PFSK-1 (cell line): Measurements from ENCODE around the gene LAD1.

Source experiments
- FOXP2 ChIP-seq: optimal IDR thresholded peaks from 2 replicates; pipeline ENCODE3; 2011; ENCODE audit warnings: borderline replicate concordance, control low read depth, inconsistent platforms; ENCODE audit not compliant: insufficient read depth; ENCODE audit errors: extremely low read length, extremely low read depth
- POLR2AphosphoS5 ChIP-seq: IDR thresholded peaks from 2 replicates; pipeline ENCODE4 v1.6.1; 2012; ENCODE audit warnings: low read depth, mild to moderate bottlenecking, control low read depth, low read length, moderate library complexity
- SIN3A ChIP-seq: IDR thresholded peaks from 2 replicates; pipeline ENCODE4 v1.6.1; 2012; ENCODE audit warnings: mild to moderate bottlenecking, low read length, moderate library complexity, borderline replicate concordance; ENCODE audit not compliant: insufficient read depth
- TAF1 ChIP-seq: IDR thresholded peaks from 2 replicates; pipeline ENCODE4 v1.6.1; 2012; ENCODE audit warnings: low read length, control low read depth, borderline replicate concordance; ENCODE audit not compliant: insufficient read depth
- TF ChIP-seq, protein P1 (sequence below), 2 experiments: IDR thresholded peaks; 2 replicates each; pipeline versions ENCODE4 v1.6.1 to v1.8.0; 2011 to 2012; ENCODE audit warnings: low read depth in 2 of 2, low read length in 2 of 2, control low read depth in 1 of 2, inconsistent platforms in 1 of 2, mild to moderate bottlenecking in 1 of 2, moderate library complexity in 1 of 2; ENCODE audit not compliant: insufficient read depth in 1 of 2

The LAD1 gene

DNA sequence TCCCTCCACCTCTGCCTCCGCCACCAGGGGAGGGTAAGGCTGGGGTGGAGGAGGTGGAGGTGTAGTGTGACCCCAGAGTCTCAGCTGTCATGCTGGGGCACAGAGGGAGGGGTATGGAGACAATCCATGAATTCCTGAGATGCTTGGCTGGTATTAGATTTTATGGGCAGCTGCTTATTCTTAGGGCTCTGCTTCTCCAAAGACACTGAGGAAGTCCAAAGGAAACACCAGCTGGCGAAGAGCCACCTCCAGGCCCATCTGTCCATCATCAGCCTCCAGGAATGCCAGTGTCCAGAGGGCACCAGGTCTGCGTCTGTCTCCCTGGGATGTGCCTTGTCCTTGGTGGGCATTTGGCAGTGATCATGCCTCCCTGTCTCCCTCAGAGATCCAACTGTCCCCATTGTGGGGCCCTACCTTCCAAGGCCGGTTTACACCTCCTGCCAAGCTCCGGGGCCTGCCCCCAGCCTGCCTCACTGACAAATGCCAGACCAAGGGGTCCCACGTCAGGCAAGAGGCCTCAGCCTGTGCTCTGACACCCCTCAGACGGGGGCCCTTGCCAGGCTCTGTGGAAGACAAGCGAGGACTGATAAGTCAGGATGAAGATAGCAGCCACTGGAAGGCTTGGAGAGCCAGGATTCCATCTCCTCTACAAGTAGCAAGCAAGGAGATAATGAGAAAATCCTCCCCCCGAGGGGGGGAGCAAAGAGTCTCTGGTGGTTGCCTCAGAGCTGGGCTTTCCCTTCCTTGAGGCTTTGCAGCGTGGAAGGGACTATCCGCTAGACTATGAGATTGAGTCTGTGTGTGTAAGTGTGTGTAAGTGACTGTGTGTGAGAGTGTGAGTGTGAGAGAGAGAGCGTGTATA lies 20.9 kb upstream of the LAD1 start:
- no peak for TF ChIP-seq SIN3A

DNA sequence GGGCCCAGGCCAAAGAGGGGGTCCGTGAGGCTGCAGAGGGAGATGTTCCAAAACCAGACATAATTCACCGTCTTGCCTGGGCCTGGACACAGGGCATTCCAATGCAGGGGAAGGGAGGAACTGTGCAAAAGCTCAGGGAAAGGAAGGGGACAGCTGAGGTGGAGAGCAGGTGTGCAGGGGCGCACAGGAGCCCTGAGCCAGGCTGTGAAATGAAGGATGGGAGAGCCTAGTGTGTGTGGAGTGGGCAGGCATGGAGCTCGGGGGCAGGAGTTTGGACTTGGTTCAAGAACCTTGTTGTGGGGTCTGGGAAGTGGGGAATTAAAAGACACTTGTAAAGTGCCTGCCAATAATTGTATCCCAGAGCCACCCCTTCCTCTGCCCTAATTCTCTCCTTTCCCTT lies 20.1 kb upstream of the LAD1 start:
- no peak for TF ChIP-seq SIN3A
- no peak for TF ChIP-seq TAF1
- TF ChIP-seq, protein P1, sequence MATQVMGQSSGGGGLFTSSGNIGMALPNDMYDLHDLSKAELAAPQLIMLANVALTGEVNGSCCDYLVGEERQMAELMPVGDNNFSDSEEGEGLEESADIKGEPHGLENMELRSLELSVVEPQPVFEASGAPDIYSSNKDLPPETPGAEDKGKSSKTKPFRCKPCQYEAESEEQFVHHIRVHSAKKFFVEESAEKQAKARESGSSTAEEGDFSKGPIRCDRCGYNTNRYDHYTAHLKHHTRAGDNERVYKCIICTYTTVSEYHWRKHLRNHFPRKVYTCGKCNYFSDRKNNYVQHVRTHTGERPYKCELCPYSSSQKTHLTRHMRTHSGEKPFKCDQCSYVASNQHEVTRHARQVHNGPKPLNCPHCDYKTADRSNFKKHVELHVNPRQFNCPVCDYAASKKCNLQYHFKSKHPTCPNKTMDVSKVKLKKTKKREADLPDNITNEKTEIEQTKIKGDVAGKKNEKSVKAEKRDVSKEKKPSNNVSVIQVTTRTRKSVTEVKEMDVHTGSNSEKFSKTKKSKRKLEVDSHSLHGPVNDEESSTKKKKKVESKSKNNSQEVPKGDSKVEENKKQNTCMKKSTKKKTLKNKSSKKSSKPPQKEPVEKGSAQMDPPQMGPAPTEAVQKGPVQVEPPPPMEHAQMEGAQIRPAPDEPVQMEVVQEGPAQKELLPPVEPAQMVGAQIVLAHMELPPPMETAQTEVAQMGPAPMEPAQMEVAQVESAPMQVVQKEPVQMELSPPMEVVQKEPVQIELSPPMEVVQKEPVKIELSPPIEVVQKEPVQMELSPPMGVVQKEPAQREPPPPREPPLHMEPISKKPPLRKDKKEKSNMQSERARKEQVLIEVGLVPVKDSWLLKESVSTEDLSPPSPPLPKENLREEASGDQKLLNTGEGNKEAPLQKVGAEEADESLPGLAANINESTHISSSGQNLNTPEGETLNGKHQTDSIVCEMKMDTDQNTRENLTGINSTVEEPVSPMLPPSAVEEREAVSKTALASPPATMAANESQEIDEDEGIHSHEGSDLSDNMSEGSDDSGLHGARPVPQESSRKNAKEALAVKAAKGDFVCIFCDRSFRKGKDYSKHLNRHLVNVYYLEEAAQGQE (IDR thresholded peaks at IDR 0.05; ENCODE audit: insufficient read depth in 1 of 2, low read depth in 2 of 2, low read length in 2 of 2) = no peak
- TF ChIP-seq FOXP2 = no peak
- no peak for TF ChIP-seq POLR2AphosphoS5

DNA sequence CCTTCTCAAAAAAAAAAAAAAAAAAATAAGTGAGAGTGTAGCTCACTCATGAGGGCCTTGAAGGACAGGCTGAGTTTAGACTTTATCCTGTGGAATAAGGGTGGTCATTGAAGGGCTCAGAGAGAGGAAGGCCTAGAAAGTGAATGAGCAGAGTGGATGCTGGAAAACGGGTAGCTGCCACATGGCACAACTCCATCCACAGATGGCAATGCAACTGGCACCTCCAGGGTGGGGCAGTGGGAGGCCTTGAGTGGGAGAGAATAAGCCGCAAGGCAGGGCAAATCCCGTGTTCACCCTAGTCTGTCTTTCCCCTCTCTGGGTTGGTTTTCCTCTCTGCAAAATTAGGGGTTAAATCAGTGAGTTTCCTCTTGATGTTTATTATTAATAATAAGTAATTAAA lies 19.3 kb upstream of the LAD1 start:
- TF ChIP-seq, protein P1 (IDR thresholded peaks at IDR 0.05; ENCODE audit: insufficient read depth in 1 of 2, low read depth in 2 of 2, low read length in 2 of 2) = no peak

DNA sequence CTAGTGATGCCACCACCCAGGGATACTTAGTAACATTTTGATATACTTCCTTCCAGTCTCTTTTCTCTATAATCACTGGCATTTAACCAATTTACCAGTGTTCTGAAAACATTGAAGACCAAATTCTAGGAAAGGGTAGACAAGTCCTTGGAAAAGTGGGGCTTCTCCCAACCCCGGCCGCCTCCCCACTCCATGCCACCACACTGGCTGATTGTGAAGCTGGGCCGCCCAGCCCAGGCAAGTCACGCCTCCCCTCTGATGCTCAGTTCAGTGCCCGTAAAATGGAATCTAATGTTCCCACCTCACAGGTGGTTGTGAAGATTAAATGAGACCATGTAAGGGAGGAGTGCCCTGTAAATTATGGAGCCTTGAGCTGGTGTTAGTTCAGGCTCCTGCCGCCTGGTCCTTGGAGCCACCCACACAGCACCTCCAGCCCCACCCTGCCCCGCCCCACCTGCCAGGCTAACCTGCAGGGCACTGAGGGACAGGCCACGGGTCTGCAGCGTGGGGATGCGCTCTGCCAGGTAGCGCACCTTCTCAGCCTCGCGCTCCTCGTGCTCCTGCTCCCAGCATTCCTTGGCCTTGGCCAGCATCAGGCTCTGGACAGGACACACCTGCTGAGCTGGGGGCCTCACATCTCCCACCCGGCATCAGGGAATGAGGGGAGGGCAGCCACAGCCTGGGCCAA lies 15.1 kb upstream of the LAD1 start:
- TF ChIP-seq POLR2AphosphoS5 = no peak
- no peak for TF ChIP-seq SIN3A
- no peak for TF ChIP-seq FOXP2
- TF ChIP-seq TAF1 = no peak
- TF ChIP-seq, protein P1 (IDR thresholded peaks at IDR 0.05; ENCODE audit: insufficient read depth in 1 of 2, low read depth in 2 of 2, low read length in 2 of 2) = no peak

DNA sequence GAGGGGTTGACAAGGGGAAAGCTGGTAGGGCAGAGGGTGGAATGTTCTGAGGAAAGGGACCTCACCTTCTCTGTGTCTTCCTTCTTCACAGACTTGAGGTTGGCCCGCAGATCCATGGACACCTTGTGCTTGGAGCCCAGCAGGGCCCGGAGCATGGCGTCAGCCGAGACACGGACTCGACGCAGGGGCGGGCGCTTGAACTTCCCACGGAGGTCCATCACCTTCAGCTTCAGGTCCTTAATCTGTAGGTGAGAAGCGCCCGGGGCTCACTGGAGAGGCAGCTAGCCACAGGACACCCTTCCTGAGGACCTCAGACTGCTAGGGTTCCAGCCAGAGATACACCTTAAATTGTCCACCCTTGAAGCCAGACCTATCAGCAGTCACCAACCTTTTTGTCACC lies 12.2 kb upstream of the LAD1 start:
- TF ChIP-seq SIN3A = no peak
- TF ChIP-seq TAF1 = no peak
- TF ChIP-seq FOXP2 = no peak
- no peak for TF ChIP-seq POLR2AphosphoS5

DNA sequence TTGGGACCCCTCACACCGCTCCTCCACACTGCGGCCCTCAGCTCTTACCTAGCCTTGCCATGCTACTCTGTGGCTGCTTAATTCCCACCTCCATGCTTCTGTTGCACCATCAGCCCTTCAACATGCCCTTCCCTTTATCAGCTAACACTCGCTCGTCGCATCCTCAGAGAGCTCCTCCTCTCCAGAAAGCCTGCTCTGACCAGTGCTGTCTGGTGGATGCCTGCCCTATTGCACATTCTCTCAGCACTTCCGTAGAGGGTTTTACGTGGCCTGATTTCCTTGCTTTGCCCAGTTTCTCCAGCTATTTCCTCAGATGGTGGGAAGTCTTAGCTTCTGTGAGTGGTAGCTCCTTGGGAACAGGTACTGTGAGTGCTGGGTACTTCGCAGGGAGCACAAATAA lies 10.3 kb upstream of the LAD1 start:
- no peak for TF ChIP-seq SIN3A
- no peak for TF ChIP-seq TAF1
- TF ChIP-seq FOXP2 = no peak
- no peak for TF ChIP-seq POLR2AphosphoS5
- TF ChIP-seq, protein P1 (IDR thresholded peaks at IDR 0.05; ENCODE audit: insufficient read depth in 1 of 2, low read depth in 2 of 2, low read length in 2 of 2) = no peak
